GM12873 (cell line): ENCODE results near the gene SBK2.

Source experiments
- CTCF ChIP-seq: IDR thresholded peaks from 2 replicates; pipeline ENCODE4 v1.5.1; 2012; ENCODE audit warnings: low read depth, mild to moderate bottlenecking, moderate library complexity, low read length, control low read depth; ENCODE audit not compliant: insufficient read depth; ENCODE audit errors: missing control alignments

Gene SBK2

DNA sequence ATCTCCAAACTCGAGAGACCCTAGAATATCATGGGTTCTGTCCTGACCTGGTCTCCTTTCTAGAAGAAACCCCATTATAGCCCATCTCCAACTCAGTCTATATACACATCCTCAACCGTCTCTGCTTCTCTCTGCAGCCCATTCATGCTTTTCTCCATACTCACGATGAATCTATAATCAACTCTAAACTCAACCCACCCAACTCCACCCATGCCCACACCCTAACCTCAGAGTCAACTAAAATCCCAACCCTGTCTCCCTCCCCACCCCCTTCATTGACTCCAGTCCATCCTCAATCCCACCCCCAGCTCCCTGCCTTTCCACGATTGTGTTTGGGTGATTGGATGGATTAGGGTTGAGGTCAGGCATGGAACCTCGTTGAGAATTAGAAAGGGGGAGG is 6.6 kb upstream of the SBK2 start:
- TF ChIP-seq CTCF, result no peak

DNA sequence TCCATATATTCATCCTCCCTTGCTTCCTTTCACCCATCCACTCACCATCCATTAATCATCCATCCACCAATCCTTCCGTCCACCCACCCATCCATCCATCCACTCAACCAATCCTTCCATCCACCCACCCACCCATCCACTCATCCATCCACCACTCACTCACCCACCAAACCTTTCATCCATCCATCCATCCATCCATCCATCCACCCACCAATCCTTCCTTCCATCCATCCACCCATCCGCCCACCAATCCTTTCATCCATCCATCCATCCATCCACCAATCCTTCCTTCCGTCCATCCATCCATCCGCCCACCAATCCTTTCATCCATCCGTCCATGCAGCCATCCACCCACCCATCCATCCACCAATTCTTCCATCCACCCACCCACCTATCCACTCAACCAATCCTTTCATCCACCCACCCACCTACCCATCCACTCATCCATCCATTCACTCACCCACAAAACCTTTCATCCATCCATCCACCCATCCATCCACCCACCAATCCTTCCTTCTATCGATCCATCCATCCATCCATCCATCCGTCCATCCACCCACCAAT is 5.4 kb upstream of the SBK2 start:
- TF ChIP-seq CTCF, result no peak

GRCh38 chr19:55541091-55541490 is 4.2 kb upstream of the SBK2 start:
- no peak for TF ChIP-seq CTCF

DNA sequence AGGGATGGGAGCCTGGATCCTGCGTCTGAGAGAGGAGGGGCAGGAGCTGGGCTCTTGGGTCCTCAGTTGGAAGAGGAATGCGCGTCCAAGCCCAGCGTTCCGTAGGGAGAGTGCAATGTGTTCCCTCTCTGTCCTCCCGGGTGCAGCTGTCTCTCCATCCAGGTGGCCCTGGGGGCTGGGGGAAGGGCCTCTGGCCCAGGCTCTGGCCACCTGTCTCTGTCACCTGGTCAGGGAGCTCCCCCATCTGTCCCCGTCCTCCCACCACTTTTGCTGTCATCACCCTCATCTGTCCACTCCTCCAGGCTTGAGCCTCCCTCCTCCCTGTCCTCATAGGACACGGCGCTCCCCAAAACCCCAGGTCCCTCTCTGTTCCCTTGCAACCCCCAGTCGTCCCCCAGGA is 3.7 kb upstream of the SBK2 start:
- TF ChIP-seq CTCF, result no peak

DNA sequence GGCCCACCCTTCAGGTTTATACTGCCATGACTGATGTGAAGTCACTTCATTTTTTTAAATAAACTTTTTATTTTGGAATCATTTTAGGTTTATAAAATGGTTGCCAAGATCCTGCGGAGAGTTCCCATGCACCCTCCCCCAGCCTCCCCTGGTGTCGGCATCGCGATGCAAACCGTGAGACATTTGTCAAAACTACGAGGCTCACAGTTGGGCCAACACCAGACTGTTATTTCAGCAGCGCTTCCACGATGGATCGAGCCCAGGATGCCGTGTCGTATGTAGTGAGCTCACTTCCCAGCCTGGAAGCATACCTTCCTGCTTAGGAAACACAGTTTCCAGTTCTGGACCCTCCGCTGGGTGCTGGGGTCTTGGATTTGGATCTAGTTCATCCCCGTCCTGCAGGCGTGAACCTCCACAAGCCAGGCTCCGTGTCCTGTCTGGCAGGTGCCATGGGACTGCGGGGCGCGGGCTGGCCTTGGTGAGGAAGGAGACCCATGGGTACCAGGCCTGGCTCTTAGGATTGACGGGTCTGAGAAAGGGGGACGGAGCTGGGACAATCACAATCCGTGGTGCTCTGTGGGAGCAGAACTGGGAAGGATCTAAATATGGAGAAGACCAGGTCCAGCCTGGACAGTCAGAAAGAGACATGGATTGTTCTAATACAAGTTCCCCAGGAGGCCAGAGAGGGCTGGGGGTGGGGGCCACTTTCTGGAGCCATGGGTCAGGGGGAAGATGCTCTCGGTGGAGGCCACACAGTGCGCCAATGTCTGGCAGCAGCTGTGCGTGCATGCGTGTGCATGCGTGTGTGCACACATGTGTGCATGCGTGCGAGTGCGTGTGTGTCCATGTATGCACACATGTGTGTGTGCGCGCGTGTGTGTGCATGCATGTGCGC is 2.4 kb upstream of the SBK2 start:
- TF ChIP-seq CTCF, result no peak

DNA sequence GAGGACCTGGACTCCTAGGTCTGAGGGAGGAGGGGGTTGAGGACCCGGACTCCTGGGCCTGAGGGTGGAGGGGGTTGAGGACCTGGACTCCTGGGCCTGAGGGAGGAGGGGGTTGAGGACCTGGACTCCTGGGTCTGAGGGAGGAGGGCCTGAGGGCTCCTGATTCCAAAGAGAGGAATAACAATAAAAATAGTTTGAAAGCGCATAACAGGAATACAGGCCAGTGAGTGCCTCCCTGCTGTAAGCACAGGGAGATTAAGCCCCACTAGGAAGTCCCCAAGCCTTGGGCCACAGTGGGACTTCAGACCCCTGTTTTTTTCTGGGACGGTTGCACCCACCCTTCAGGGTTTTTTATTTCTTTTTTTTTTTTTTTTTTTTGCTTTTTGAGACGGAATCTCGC is 1.2 kb upstream of the SBK2 start:
- TF ChIP-seq CTCF, result no peak

GRCh38 chr19:55537741-55538111 is 793 bp upstream of the SBK2 start:
- no peak for TF ChIP-seq CTCF
